IPS-18a (cell line): ENCODE measurements around the gene DUSP15.
"Not testable (repeated sequence)": the region's sequence is repeated elsewhere in the genome, so short reads cannot be mapped to it uniquely, and the experiment has no call there.

Experiments used
- H3K27ac ChIP-seq: one replicate; pipeline ENCODE4 v1.5.1; 2013; ENCODE audit warnings: low read length
- H3K27me3 ChIP-seq: one replicate; pipeline ENCODE4 v1.6.1; 2013; ENCODE audit warnings: mild to moderate bottlenecking, low read length; ENCODE audit not compliant: control insufficient read depth, insufficient read depth
- H3K36me3 ChIP-seq: one replicate; pipeline ENCODE4 v1.6.1; 2013; ENCODE audit warnings: low read depth, low read length; ENCODE audit not compliant: control insufficient read depth
- H3K4me1 ChIP-seq: one replicate; pipeline ENCODE4 v1.6.1; 2013; ENCODE audit warnings: low read depth, low read length; ENCODE audit not compliant: control insufficient read depth
- H3K4me3 ChIP-seq: one replicate; pipeline ENCODE4 v1.5.1; 2013; ENCODE audit warnings: low read length
- H3K9ac ChIP-seq: one replicate; pipeline ENCODE4 v1.6.1; 2013; ENCODE audit warnings: mild to moderate bottlenecking, low read length, moderate library complexity
- H3K9me3 ChIP-seq: one replicate; pipeline ENCODE4 v1.6.1; 2013; ENCODE audit warnings: low read depth, low read length; ENCODE audit not compliant: control insufficient read depth

DUSP15 gene

DNA sequence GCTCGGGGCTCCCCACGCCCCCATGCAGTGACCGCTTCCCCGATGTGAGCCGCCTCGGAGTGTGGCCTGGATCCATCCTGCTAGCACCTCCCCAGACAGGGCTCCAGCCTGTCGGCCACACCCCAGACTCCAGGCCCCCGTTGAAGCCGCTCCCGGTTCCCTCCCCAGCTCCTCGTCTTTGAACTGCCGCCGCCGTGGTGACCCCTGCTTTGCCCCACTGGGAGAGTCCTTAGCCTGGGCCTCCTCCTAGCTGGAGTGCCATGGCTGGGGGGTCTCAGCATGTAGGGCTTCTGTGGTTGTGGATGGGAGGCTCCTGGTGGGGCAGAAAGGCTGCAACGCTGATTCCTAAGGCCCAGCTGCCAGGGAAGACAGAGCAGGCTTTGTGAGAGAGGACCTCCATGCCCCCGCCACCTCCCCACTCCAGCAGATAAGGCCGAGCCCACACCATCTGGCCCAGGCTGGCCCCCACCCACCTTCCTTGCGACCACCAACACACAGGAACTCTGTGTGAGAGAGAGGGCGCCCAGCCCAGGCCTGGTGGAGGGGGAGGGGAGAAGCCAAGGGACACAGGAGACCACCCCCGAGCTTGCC lies 36.3 kb downstream of the DUSP15 start:
- no peaks in the 10 kb centered on the region for H3K9me3 ChIP-seq
- no peak overlapping the region for H3K4me3 ChIP-seq
- no peaks in the 10 kb centered on the region for H3K36me3 ChIP-seq
- no peak overlapping the region for H3K9ac ChIP-seq
- no peak overlapping the region for H3K27ac ChIP-seq
- H3K27me3 ChIP-seq, result no peaks in the 10 kb centered on the region
- H3K4me1 ChIP-seq, result peaks cover 4% of the 10 kb centered on the region

DNA sequence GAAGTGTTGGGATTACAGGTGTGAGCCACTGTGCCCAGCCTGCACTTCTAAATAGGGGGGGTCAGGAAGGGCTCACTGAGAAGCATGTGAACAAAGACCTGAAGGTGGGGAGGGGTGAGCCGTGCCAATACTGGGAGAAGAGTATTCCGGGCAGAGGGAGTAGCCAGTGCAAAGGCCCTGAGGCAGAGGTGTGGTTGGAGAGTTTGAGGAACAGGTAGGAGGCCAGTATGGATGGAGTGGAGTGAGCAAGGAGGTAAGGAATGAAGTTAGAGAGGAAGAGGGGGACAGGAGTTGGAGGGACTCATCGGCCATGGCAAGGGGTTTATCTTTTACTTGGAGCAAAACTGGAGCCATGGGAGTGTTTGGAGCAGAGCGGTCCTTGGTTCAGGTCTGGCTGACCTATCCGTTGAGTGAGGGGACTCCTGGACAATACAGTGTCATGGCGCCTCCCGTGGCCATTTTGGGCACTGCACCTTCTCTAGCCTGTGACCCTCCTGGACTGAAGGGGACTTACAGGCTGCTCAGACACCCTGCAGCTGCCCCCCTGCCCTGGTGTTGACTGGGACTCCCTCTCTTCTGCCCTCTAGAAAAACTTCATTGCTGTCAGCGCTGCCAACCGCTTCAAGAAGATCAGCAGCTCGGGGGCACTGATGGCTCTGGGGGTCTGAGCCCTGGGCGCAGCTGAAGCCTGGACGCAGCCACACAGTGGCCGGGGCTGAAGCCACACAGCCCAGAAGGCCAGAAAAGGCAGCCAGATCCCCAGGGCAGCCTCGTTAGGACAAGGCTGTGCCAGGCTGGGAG lies 37.0 kb downstream of the DUSP15 start:
- Histone ChIP-seq H3K36me3 (no peaks in the 10 kb centered on the region), H3K4me1 (peaks cover 4% of the 10 kb centered on the region), H3K4me3 (no peak overlapping the region), H3K9me3 (no peaks in the 10 kb centered on the region), H3K9ac (no peak overlapping the region), H3K27ac (no peak overlapping the region), H3K27me3 (no peaks in the 10 kb centered on the region)

DNA sequence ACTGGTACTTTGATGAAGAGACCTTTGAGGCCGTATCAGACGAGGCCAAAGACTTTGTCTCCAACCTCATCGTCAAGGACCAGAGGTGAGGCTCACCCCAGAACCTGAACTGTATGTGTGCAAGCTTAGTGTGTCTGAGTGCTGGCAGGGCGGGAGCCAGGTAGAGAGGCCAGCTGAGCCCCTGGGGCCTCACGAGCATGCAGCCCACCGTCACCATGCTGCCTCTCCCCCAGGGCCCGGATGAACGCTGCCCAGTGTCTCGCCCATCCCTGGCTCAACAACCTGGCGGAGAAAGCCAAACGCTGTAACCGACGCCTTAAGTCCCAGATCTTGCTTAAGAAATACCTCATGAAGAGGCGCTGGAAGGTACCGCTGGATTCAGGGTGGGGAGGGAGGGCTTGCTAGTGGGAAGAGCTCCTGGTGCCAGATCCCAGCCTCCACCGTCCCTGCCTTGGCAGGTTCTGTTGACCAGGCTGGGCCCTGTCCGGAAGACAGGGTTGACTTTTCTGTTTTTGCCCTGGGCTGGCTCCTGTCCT lies 38.5 kb downstream of the DUSP15 start:
- no peaks in the 10 kb centered on the region for H3K4me1 ChIP-seq

DNA sequence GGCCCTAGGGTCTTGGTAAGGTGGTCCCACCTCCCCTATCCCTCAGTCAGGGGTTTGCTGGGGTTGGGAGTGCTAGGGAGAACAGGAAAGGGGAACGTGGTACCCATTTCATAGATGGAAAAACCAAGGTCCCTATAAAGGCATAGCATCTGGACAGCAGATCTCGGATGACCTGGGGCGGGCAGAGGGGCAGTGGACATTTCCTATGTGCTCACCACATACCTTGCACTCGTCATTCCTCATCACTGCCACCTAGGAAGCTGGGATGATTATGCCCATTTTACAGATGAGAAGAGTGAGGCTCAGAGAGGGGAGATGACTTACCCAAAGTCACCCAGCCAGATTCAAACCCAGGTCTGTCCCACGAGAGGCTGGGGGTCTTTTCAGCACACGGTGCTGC lies 39.1 kb downstream of the DUSP15 start:
- H3K4me1 ChIP-seq, result no peaks in the 10 kb centered on the region
- H3K9ac ChIP-seq, result no peak overlapping the region
- no peaks in the 10 kb centered on the region for H3K27me3 ChIP-seq
- no peaks in the 10 kb centered on the region for H3K9me3 ChIP-seq
- H3K36me3 ChIP-seq, result no peaks in the 10 kb centered on the region
- no peak overlapping the region for H3K4me3 ChIP-seq
- no peak overlapping the region for H3K27ac ChIP-seq

More for the DNA sequence above, 38.5 kb downstream of the DUSP15 start:
- no peak overlapping the region for H3K4me3 ChIP-seq
- no peak overlapping the region for H3K27ac ChIP-seq
- H3K9me3 ChIP-seq, result no peaks in the 10 kb centered on the region
- H3K27me3 ChIP-seq, result no peaks in the 10 kb centered on the region
- no peak overlapping the region for H3K9ac ChIP-seq
- H3K36me3 ChIP-seq, result no peaks in the 10 kb centered on the region

DNA sequence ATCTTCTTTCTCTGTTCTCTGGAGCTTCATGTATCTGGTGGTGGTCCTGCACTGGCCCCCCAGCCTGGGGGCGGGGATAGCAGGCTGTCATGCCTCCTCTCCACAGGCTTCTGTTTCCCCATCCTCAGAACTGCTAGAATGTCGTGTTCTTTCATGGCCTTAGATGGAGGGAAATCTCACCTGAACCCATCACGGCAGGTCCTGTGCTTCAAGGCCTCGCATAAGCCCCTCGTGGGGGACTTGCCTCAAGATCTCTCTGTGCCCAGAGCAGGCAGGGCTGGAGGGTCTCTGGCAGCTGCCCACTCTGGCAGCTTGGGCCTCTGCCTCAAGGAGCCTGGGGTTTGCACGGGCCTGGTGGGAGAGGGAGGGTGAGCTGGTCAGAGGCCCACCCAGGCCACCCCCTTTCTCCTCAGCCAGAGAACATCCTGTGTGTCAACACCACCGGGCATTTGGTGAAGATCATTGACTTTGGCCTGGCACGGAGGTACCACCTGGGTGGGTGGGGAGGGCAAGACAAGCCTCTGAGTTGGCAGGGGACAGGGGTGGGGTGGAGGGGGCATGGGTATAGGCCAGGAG lies 39.8 kb downstream of the DUSP15 start:
- no peaks in the 10 kb centered on the region for H3K36me3 ChIP-seq
- H3K9me3 ChIP-seq, result no peaks in the 10 kb centered on the region
- no peaks in the 10 kb centered on the region for H3K27me3 ChIP-seq
- no peak overlapping the region for H3K27ac ChIP-seq
- H3K4me1 ChIP-seq, result no peaks in the 10 kb centered on the region
- no peak overlapping the region for H3K4me3 ChIP-seq
- no peak overlapping the region for H3K9ac ChIP-seq

DNA sequence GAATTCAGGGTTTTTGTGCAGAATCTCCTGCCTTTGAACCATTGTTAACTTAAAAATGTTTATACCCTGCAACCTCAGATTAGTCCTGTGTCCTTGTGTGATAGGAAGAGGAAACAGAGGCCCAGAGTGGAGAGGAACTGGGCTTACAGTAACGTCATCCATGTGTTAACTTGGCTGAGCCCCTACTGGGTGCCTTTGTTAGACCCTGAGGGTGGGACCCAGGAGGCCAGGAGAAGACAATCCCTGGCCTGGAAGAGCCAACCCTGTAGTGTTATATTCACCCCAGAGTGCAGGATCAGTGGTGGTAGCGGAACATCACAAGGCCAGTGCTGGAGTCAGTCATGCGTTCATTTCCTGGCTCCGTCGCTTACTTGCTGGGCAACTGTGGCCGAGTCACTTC lies 40.6 kb downstream of the DUSP15 start:
- Histone ChIP-seq H3K4me1 (no peaks in the 10 kb centered on the region), H3K4me3 (no peak overlapping the region), H3K27me3 (no peaks in the 10 kb centered on the region), H3K9me3 (no peaks in the 10 kb centered on the region), H3K27ac (no peak overlapping the region), H3K36me3 (no peaks in the 10 kb centered on the region), H3K9ac (no peak overlapping the region)

DNA sequence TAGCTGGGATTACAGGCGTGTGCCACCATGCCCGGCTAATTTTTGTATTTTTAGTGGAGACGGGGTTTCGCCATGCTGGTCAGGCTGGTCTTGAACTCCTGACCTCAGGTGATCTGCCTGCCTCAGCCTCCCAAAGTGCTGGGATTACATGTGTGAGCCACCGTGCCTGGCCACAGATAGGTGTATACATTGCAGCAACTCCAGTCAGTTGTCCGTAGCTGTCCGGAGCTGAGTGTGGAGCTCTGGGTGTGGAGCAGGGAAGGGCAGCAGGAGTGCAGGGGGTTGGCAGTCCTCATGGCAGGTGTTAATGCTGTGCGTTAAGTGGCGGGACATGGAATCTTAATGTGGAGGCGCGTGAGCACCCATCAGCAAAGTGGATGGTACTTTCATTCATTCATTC lies 42.3 kb downstream of the DUSP15 start:
- H3K4me3 ChIP-seq, H3K9me3 ChIP-seq, H3K27ac ChIP-seq, H3K36me3 ChIP-seq, H3K4me1 ChIP-seq, H3K9ac ChIP-seq, H3K27me3 ChIP-seq: not testable (repeated sequence)

DNA sequence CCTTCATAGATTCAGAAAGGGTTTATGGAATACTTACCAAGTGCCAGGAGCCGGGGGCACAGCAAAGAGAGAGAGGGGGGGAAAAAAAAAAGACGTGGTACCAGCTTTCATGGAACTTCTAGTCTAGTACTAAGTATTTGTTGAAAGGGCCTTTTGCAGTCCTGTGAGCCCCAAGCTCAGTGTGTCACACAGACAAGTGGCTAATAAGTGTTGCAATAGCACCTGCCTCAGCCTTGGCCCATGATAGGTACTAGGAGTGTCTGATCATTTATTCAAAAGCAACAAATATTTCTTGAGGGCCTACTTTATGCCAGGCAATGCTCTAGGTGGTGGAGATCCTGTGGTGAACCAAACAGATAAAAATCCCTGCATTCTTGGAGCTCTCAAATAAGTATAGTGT lies 43.3 kb downstream of the DUSP15 start:
- H3K4me3 ChIP-seq, result no peak overlapping the region
- no peaks in the 10 kb centered on the region for H3K36me3 ChIP-seq
- peaks cover 3% of the 10 kb centered on the region for H3K4me1 ChIP-seq
- H3K9me3 ChIP-seq, result no peaks in the 10 kb centered on the region
- no peak overlapping the region for H3K9ac ChIP-seq
- H3K27ac ChIP-seq, result no peak overlapping the region
- H3K27me3 ChIP-seq, result no peaks in the 10 kb centered on the region

DNA sequence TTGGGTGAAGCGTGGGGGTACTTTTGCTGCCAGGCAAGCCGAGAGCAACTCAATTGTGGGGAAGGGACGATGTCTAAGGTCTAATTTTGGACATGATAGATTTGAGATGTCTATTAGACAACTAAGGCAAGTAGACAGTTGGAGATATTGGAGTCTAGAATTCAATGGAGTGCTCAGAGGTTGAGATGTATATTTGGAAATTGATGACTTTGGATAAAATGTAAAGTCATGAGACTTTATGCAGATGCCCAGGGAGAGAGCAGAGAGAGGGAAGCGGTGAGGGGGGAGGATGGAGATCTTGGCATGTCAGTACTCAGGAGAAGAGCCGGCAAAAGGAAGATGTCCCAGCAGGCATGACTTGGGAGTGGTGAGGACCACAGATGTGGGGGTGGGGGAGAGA lies 44.3 kb downstream of the DUSP15 start:
- H3K4me1 ChIP-seq, result peaks cover 3% of the 10 kb centered on the region
- no peak overlapping the region for H3K27ac ChIP-seq
- H3K27me3 ChIP-seq, result no peaks in the 10 kb centered on the region
- no peak overlapping the region for H3K4me3 ChIP-seq
- H3K9me3 ChIP-seq, result no peaks in the 10 kb centered on the region
- no peaks in the 10 kb centered on the region for H3K36me3 ChIP-seq
- H3K9ac ChIP-seq, result no peak overlapping the region

DNA sequence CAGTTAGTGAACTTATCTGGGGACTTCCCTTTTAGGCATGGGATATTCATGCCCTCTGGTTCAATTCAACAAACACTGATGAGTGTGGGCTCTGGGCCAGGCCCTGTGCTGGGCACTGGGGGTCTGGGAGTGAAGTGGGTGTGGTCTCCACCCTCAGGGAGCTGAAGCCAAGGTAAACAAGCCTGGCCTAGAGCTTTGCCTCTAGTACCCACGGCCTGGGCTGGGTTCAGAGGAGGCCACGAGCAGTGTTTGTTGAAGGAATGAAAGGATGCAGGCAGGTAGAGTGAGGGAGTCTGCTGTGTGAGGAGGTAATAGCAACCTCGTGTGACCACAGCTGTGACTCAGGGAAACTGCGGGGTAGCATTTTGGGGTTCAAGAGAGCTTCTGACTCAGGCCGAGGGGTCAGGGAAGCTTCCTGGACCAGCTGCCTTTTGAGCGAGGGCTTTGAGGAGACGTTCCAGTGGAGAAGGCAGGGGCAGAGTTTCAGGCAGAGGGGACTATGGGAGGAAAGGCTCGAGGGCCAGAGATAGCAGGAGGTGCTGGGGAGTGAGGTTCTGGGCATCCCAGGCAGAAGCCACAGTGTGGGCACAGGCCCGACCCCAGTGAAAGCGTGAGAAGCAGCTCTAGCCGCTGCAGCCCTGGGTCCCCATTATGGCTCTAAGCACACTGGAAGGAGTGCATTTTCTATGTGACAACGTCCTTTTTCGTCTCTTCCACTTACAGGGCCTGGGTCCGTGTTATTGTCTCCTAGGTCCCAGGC lies 45.6 kb downstream of the DUSP15 start:
- H3K4me1 ChIP-seq, result peaks cover 3% of the 10 kb centered on the region
- H3K9ac ChIP-seq, result no peak overlapping the region
- H3K36me3 ChIP-seq, result no peaks in the 10 kb centered on the region
- no peak overlapping the region for H3K27ac ChIP-seq
- H3K27me3 ChIP-seq, result no peaks in the 10 kb centered on the region
- H3K9me3 ChIP-seq, result no peaks in the 10 kb centered on the region
- H3K4me3 ChIP-seq, result no peak overlapping the region

DNA sequence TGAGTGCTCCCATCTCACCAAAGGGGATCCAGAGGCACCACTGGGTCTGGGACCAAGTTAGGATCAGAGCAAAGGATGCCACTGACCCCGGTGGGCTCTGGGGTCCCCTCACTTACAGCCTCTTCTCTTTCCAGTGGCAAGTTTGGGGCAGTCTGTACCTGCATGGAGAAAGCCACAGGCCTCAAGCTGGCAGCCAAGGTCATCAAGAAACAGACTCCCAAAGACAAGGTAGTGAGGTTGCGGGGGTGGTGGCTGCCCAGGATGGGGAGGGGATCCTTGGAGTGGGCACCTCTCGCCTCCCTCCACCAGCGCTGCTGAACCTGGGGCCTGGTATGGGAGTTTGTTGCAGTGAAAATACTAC lies 46.2 kb downstream of the DUSP15 start:
- H3K9ac ChIP-seq, result no peak overlapping the region
- no peaks in the 10 kb centered on the region for H3K9me3 ChIP-seq
- H3K4me3 ChIP-seq, result no peak overlapping the region
- H3K27ac ChIP-seq, result no peak overlapping the region
- H3K36me3 ChIP-seq, result no peaks in the 10 kb centered on the region
- H3K27me3 ChIP-seq, result no peaks in the 10 kb centered on the region
- H3K4me1 ChIP-seq, result peaks cover 3% of the 10 kb centered on the region
